Coronary artery (tissue), 2 donors: ENCODE results near the gene MME.
A peak's percentile ranks its signal among the peaks of the same experiment; 100 is the strongest.

Experiments
- DNase-seq: peaks from one replicate; pipeline ENCODE4 v3.0.0-alpha.2; 2017; ENCODE audit warnings: low spot score
- H3K27ac ChIP-seq, 2 donors: fragments of 200-600 bp; sonication (generic); one replicate each; pipeline ENCODE4 v1.5.1; 2016 to 2019
- H3K4me3 ChIP-seq: fragments of 200-600 bp; sonication (generic); 2 replicates; pipeline ENCODE4 v1.5.1; 2016; ENCODE audit warnings: mild to moderate bottlenecking, moderate library complexity
- CTCF ChIP-seq: fragments of 200-600 bp; sonication (generic); IDR thresholded peaks from one replicate; pipeline ENCODE4 v1.5.1; 2019; ENCODE audit warnings: antibody characterized with exemption

The MME gene

GRCh38 chr3:155178810-155179436, 98.8 kb downstream of the MME start:
- TF ChIP-seq CTCF, result no peak
- H3K4me3 ChIP-seq, result no peak overlapping the region
- DNase-seq, result no peak
- H3K27ac ChIP-seq, result no peak overlapping the region

- no peak for DNase-seq
- TF ChIP-seq CTCF, result no peak
Observed at GRCh38 chr3:155179437-155179827, 99.3 kb downstream of the MME start.

DNA sequence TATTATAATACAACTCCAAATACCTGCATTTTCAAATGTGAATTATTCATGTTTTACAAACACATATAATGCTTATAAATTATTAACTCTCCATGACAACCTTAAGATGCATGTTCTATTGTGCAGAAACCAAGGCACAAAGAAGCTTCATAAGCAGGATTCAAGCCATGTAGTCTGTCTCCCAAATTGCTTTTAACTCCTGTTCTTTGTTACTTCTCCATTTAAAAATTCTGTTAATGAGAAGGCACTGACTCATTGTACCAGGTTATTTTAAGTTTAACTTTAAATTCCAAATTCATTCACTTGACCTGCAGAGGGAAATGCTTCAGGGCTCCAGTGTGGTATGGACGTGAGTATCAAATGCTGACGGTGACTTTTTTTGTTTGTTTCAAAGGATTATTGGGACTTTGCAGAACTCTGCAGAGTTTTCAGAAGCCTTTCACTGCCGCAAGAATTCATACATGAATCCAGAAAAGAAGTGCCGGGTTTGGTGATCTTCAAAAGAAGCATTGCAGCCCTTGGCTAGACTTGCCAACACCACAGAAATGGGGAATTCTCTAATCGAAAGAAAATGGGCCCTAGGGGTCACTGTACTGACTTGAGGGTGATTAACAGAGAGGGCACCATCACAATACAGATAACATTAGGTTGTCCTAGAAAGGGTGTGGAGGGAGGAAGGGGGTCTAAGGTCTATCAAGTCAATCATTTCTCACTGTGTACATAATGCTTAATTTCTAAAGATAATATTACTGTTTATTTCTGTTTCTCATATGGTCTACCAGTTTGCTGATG, 100.0 kb downstream of the MME start:
- Histone ChIP-seq H3K4me3 (no peak overlapping the region), H3K27ac (no peak overlapping the region)
- TF ChIP-seq CTCF, result no peak
- DNase-seq, result no peak

More at GRCh38 chr3:155179437-155179827, 99.3 kb downstream of the MME start:
- Histone ChIP-seq H3K4me3 (no peak overlapping the region), H3K27ac (no peak overlapping the region)

DNA sequence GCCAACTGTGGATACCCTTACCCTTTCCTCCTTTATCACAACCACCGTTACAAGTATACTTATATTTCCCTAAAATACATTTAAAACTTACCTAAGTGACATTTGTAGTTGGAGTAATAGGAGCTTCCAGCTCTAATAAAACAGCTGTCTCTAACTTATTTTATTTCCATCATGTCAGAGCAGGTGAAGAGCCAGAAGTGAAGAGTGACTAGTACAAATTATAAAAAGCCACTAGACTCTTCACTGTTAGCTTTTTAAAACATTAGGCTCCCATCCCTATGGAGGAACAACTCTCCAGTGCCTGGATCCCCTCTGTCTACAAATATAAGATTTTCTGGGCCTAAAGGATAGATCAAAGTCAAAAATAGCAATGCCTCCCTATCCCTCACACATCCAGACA, 102.3 kb downstream of the MME start:
- no peak for DNase-seq
- no peak for TF ChIP-seq CTCF
- Histone ChIP-seq H3K4me3 (no peak overlapping the region), H3K27ac (no peak overlapping the region)

DNA sequence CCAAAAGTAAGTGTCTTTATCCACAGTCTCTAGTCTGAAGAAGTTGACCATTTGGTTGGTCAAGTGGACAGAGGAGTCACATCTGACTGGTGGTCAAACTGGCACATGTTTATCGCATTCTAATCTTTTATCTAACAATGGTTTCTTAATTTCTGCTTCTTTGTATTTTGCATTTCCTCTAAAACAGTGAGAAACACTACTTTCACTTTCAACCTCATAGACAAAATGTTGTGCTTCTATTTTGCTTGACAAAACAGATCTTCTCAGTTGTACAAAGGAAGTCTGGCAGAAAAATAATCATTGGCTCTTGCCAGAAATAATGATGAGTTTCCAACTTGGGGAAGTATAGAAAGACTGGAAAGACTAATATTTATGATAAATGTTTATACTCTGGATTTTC, 103.9 kb downstream of the MME start:
- TF ChIP-seq CTCF, result no peak
- H3K27ac ChIP-seq, result no peak overlapping the region
- H3K4me3 ChIP-seq, result no peak overlapping the region
- no peak for DNase-seq

DNA sequence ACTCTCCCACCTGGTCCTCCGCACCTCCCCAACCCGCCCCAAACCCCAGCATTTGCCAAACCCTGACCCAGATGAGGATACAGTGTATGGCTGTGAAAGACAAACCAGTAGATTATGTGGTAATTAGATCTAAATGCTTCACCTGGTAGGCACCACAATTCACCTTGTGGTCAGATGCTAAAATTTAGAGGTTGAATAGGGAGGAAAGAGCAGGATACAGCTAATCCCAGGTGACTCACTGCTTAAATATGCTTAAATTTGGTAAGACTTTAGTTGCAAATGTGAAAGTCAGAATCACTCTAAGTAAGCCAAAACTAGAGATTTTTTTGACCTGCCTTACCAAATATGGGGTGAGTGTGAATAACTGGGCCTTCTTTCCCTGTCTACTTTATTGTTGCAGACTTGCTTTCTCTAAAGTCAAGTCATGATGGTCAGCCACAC, 105.5 kb downstream of the MME start:
- no peak for TF ChIP-seq CTCF
- no peak for DNase-seq
- H3K4me3 ChIP-seq, result no peak overlapping the region
- H3K27ac ChIP-seq, result peak overlapping the region in 1 of 2 donors; percentile 26

DNA sequence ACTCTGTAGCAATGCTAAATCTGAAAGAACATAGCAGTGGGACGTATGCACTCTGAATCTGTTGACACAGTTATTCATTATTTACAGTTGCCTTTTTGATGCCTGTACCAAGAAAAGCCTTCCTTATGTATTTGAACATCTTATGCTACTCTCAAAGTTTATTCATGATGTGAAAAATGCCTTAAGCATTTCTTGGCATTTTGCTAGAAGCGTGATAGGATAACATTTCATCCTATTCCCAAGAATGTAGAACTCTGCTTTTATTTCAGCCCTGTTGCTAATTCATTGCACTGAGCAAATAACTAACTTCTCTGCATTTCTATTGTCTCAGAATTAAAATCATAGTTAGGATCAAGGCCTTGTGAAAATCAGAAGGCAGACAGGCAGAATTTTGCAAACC, 107.9 kb downstream of the MME start:
- Histone ChIP-seq H3K4me3 (no peak overlapping the region), H3K27ac (no peak overlapping the region)
- DNase-seq, result no peak
- no peak for TF ChIP-seq CTCF
